Measurements from ENCODE around the gene SCN5A.
A peak's percentile ranks its signal among the peaks of the same experiment; 100 is the strongest.

The SCN5A gene

DNA sequence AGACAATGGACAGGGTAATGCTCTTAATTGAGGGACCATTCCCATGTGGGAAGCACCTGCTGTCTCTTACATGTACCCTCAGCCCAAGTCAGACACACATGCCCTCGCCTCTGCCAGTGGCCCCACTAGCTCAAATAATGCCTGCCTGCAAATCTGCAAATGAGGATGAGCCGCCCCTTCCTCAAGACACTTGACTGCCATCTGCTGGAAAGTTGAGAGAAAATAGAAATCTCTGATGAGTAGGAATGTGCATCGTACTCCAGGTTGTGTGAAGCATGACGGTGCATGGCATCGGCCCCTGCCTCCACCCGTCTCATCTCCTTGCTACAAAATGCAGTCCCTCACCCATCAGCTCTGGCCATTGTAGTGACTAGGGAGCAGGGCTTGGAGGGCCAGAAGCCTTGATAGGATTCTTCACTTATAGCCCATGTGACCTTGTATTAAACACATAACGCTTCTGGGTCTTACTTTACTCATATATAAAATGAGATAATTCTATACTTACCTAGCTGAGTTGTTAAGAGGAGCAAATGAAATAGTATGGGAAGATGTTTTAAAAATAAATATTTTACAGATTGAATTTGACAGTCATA lies 6.3 kb upstream of the SCN5A start:
- ChIA-PET CTCF (interaction anchor here (0.5 to 3.3 kb wide), 9 partner anchors 9 to 623 kb away, joined by 3 to 31 read pairs (median 3); no protein-coding TSS in a partner anchor), POLR2A (no interaction called here)
- no peak for TF ChIP-seq BHLHE40 (IDR thresholded peaks at IDR 0.05; ENCODE audit: borderline replicate concordance)
- TF ChIP-seq ELF4 (IDR thresholded peaks at IDR 0.05) = no peak
- TF ChIP-seq ARNT (IDR thresholded peaks at IDR 0.05) = no peak
- no peak for TF ChIP-seq LEF1 (IDR thresholded peaks at IDR 0.05; ENCODE audit: borderline replicate concordance)
- TF ChIP-seq ZNF384 (IDR thresholded peaks at IDR 0.05) = no peak
- no peak for TF ChIP-seq SP1 (IDR thresholded peaks at IDR 0.05)
- no peak for TF ChIP-seq NFRKB (IDR thresholded peaks at IDR 0.05)
- TF ChIP-seq FOXK2 (IDR thresholded peaks at IDR 0.05) = no peak
- no peak for TF ChIP-seq HDGF (IDR thresholded peaks at IDR 0.05; ENCODE audit: borderline replicate concordance)
- TF ChIP-seq FOXA1 (IDR thresholded peaks at IDR 0.05) = no peak
- TF ChIP-seq SUZ12 (IDR thresholded peaks at IDR 0.05) = no peak
- TF ChIP-seq, protein P1, sequence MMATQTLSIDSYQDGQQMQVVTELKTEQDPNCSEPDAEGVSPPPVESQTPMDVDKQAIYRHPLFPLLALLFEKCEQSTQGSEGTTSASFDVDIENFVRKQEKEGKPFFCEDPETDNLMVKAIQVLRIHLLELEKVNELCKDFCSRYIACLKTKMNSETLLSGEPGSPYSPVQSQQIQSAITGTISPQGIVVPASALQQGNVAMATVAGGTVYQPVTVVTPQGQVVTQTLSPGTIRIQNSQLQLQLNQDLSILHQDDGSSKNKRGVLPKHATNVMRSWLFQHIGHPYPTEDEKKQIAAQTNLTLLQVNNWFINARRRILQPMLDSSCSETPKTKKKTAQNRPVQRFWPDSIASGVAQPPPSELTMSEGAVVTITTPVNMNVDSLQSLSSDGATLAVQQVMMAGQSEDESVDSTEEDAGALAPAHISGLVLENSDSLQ (IDR thresholded peaks at IDR 0.05) = no peak
- TF ChIP-seq CTBP1 (IDR thresholded peaks at IDR 0.05; ENCODE audit: borderline replicate concordance) = no peak
- TF ChIP-seq TARDBP (IDR thresholded peaks at IDR 0.05) = no peak
- TF ChIP-seq FOXM1 (IDR thresholded peaks at IDR 0.05; ENCODE audit: borderline replicate concordance) = no peak
- no peak for TF ChIP-seq L3MBTL2 (conservative IDR thresholded peaks at IDR 0.05)
- DNase-seq (ENCODE audit: extremely low spot score) = peak; percentile 57

DNA sequence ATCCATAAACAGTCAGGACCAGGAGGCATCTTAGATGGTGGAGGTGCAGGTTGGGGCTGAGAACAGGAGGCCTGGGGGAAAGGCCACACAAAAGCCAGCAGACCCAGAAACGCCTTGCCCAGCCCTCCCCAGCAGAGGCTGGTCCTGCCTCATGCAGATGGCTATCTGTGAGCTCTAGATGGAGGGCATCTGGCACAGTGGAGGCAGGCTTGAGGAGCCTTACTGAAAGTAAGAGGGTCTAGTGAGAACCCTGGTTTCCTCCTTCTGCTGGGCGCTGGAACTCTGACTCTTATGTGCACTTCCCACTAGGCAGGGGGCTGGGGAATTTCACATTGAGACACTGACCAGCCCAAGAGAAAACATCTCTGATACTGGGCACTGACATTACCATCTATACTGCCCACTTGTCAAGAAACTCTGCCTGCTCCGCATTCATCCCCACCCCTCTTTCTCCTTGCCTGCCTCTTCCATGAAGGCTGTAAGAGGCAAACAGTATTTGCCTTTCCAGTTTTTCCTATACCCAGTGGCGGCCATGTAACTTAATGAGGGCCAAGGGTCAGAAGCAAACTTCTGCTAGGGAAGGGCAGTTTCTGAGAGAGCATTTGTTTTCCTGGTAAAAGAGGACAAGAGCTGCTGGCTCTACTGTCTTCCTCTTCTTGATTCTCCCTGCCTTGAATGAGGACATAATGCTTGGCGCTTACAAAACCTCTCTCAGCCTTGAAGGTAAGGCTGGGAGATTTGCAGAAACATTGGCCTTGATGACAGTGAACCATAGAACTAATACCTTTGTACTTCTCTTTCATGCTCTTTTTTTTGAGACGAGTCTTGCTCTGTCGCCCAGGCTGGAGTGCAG lies 4.4 kb upstream of the SCN5A start:
- ChIA-PET CTCF (interaction anchor here (0.7 to 3.8 kb wide), 3 partner anchors 32 to 133 kb away, joined by 3 to 31 read pairs (median 30); no protein-coding TSS in a partner anchor), POLR2A (interaction anchor here (1.0 kb wide), 1 partner anchor 132 kb away, joined by 3 read pairs; no protein-coding TSS in a partner anchor)
- no peak for TF ChIP-seq BHLHE40 (IDR thresholded peaks at IDR 0.05; ENCODE audit: borderline replicate concordance)
- TF ChIP-seq FOXK2 (IDR thresholded peaks at IDR 0.05) = no peak
- no peak for TF ChIP-seq TARDBP (IDR thresholded peaks at IDR 0.05)
- no peak for TF ChIP-seq LEF1 (IDR thresholded peaks at IDR 0.05; ENCODE audit: borderline replicate concordance)
- TF ChIP-seq SP1 (IDR thresholded peaks at IDR 0.05) = no peak
- no peak for TF ChIP-seq CTBP1 (IDR thresholded peaks at IDR 0.05; ENCODE audit: borderline replicate concordance)
- no peak for TF ChIP-seq ZNF384 (IDR thresholded peaks at IDR 0.05)
- TF ChIP-seq SUZ12 (IDR thresholded peaks at IDR 0.05) = no peak
- TF ChIP-seq NFRKB (IDR thresholded peaks at IDR 0.05) = no peak
- no peak for TF ChIP-seq ELF4 (IDR thresholded peaks at IDR 0.05)
- TF ChIP-seq, protein P1 (IDR thresholded peaks at IDR 0.05) = no peak
- no peak for TF ChIP-seq FOXM1 (IDR thresholded peaks at IDR 0.05; ENCODE audit: borderline replicate concordance)
- TF ChIP-seq HDGF (IDR thresholded peaks at IDR 0.05; ENCODE audit: borderline replicate concordance) = no peak
- TF ChIP-seq FOXA1 (IDR thresholded peaks at IDR 0.05) = no peak
- TF ChIP-seq L3MBTL2 (conservative IDR thresholded peaks at IDR 0.05) = no peak
- no peak for TF ChIP-seq ARNT (IDR thresholded peaks at IDR 0.05)
- DNase-seq (ENCODE audit: extremely low spot score) = no peak

DNA sequence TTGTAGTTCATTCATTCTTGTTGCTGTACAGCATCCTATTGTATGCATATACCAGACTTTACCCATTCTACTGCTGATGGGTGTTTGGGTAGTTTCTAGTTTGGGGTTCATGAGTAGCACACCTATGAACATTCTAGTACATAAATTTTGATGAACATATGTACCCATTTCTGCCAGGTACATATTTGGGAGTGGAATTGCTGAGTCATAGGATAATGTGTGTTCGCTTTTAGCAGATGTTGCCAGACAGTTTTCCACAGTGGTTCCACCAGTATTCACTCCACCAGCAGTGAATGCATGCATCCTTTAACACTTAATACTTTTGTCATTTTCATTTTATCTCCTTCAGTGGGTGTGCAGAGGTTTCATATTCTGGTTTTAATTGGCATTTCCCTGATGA lies 3.4 kb upstream of the SCN5A start:
- ChIA-PET CTCF (interaction anchor here (3.8 kb wide), 1 partner anchor 132 kb away, joined by 30 read pairs; no protein-coding TSS in a partner anchor), POLR2A (no interaction called here)
- DNase-seq (ENCODE audit: extremely low spot score) = no peak
- TF ChIP-seq FOXM1 (IDR thresholded peaks at IDR 0.05; ENCODE audit: borderline replicate concordance) (no peak), ARNT (IDR thresholded peaks at IDR 0.05) (no peak), HDGF (IDR thresholded peaks at IDR 0.05; ENCODE audit: borderline replicate concordance) (no peak), FOXK2 (IDR thresholded peaks at IDR 0.05) (no peak), ELF4 (IDR thresholded peaks at IDR 0.05) (no peak), TARDBP (IDR thresholded peaks at IDR 0.05) (no peak), LEF1 (IDR thresholded peaks at IDR 0.05; ENCODE audit: borderline replicate concordance) (no peak), SP1 (IDR thresholded peaks at IDR 0.05) (no peak), L3MBTL2 (conservative IDR thresholded peaks at IDR 0.05) (no peak), NFRKB (IDR thresholded peaks at IDR 0.05) (no peak), BHLHE40 (IDR thresholded peaks at IDR 0.05; ENCODE audit: borderline replicate concordance) (no peak), SUZ12 (IDR thresholded peaks at IDR 0.05) (no peak)
- TF ChIP-seq, protein P1 (IDR thresholded peaks at IDR 0.05) = no peak

DNA sequence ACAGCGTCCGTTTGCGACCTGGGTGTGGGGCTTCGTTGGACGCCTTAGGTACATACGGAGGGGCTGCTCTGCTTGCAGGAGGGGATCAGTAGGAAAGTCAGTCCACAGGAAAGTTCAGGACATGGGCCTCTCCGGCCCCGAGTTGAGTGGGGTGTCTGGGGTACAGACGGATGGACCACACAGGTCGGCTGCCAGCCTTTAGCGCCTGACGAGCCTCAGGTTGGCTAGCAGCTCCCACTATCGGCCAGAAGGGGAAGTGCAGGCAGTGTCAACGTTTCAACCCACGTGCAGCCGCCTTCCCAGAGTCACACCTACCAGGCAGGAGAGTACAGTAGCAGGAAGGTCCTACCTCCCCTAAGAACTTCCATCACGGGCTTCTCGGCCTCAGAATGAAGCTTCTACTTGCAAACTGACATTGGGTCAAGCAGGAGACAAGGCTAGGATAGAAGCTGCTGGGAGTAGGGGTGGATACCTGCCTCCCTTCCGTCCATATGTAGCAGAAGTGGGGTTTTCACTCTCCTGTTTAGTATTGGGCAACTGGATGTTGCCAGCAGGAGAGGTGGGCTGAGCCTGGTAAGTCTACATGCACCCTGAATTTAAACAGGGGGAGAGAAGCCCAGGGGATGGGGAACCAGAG lies 1.8 kb upstream of the SCN5A start:
- ChIA-PET POLR2A (no interaction called here), CTCF (interaction anchor here (0.7 to 3.8 kb wide), 6 partner anchors 15 to 188 kb away, joined by 3 to 30 read pairs (median 3); no protein-coding TSS in a partner anchor)
- peak; percentile 81 for DNase-seq (ENCODE audit: extremely low spot score)
- TF ChIP-seq TARDBP (IDR thresholded peaks at IDR 0.05) = no peak
- no peak for TF ChIP-seq SUZ12 (IDR thresholded peaks at IDR 0.05)
- no peak for TF ChIP-seq LEF1 (IDR thresholded peaks at IDR 0.05; ENCODE audit: borderline replicate concordance)
- peak; percentile 99 for TF ChIP-seq L3MBTL2 (conservative IDR thresholded peaks at IDR 0.05)

DNA sequence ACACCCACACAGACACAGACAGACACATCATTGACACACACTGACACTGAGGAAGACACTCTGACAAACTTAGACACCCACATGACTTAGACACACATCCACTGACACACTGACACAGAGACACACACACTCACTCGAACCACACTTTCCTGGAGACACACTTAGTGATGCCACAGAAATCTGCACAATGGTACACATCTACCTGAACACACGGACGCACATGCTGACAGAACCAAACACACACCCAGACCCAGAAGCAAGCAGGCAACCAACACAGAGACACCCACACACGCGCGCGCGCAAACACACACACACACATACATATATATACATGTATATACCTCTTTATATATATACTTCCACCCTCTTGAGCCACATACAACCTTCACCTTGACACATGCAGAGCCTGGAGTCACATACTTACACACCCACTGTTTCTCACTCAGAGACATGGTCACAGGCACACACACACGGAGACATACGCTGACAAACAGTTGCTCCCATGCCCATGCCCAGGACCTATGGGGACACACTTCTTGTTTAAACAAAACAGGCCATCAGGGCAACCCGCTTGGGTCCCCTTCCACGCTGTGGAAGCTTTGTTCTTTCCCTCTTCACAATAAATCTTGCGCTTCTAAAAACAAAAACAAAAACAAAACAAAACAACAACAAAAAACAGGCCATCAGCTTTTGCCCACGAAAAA lies 913 bp upstream of the SCN5A start:
- TF ChIP-seq LEF1 (IDR thresholded peaks at IDR 0.05; ENCODE audit: borderline replicate concordance) = no peak
- no peak for TF ChIP-seq FOXM1 (IDR thresholded peaks at IDR 0.05; ENCODE audit: borderline replicate concordance)
- no peak for TF ChIP-seq ZNF384 (IDR thresholded peaks at IDR 0.05)
- TF ChIP-seq SUZ12 (IDR thresholded peaks at IDR 0.05) = no peak
- DNase-seq (ENCODE audit: extremely low spot score) = no peak
- ChIA-PET POLR2A (no interaction called here), CTCF (interaction anchor here (0.7 to 3.8 kb wide), 4 partner anchors 14 to 189 kb away, joined by 3 to 30 read pairs (median 3); no protein-coding TSS in a partner anchor)

All from HEK293T (cell line).